Neutrophil (primary cell): ENCODE results near the gene WDR87.
"Not testable (repeated sequence)": the region's sequence is repeated elsewhere in the genome, so short reads cannot be mapped to it uniquely, and the experiment has no call there.

Source experiments
- H3K27ac ChIP-seq: fragments of 200-600 bp; sonication (generic); 2 replicates; pipeline ENCODE4 v1.5.1; 2016; ENCODE audit warnings: mild to moderate bottlenecking, moderate library complexity
- H3K27me3 ChIP-seq: fragments of 200-600 bp; sonication (generic); 2 replicates; pipeline ENCODE4 v1.6.0; 2016; ENCODE audit warnings: mild to moderate bottlenecking
- H3K36me3 ChIP-seq: fragments of 200-600 bp; sonication (generic); 2 replicates; pipeline ENCODE4 v1.5.1; 2017
- H3K4me1 ChIP-seq, 2 experiments: fragments of 200-600 bp in 1 of 2; sonication (generic) in 1 of 2; 1 replicate in 1 of 2; 2 replicates in 1 of 2; pipeline versions ENCODE4 v1.5.1 to v1.6.1; 2013 to 2016; ENCODE audit warnings: low read depth in 1 of 2, low read length in 1 of 2, mild to moderate bottlenecking in 1 of 2, moderate library complexity in 1 of 2; ENCODE audit not compliant: control insufficient read depth in 1 of 2, insufficient read depth in 1 of 2
- H3K4me3 ChIP-seq, 2 experiments: fragments of 200-600 bp in 1 of 2; sonication (generic) in 1 of 2; 1 replicate in 1 of 2; 2 replicates in 1 of 2; pipeline ENCODE4 v1.5.1; 2013 to 2016; ENCODE audit warnings: low read depth in 1 of 2, low read length in 1 of 2, mild to moderate bottlenecking in 1 of 2, moderate library complexity in 1 of 2
- H3K9me3 ChIP-seq: fragments of 200-600 bp; sonication (generic); 2 replicates; pipeline ENCODE4 v1.5.1; 2016
- CTCF ChIP-seq: fragments of 200-600 bp; sonication (generic); IDR thresholded peaks from 2 replicates; pipeline ENCODE4 v1.5.1; 2016; ENCODE audit warnings: antibody characterized with exemption

Gene WDR87

DNA sequence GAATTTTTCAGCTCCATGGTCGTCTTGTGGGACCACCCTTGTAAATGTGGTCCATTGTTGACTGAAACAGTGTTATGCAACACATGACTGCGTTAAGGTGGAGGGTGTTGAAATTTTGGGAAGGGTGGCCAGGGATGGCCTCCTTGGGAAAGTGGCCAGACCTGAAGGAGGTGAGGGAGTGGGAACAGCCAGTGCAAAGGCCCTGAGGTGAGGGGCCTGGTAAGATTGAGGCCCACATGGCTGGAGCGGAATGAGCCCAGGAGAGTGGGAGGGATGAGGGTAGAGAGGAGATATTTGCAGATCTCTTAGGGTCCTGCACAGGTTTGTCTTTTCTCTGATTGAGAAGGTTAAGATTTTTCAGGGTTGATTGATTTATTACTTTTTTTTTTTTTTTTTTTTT, 18.8 kb upstream of the WDR87 start:
- Histone ChIP-seq H3K4me1 (peaks cover 40 to 43% of the 10 kb centered on the region in 2 experiments), H3K27me3 (no peaks in the 10 kb centered on the region), H3K36me3 (peaks cover 4% of the 10 kb centered on the region), H3K27ac (no peak overlapping the region), H3K9me3 (no peaks in the 10 kb centered on the region), H3K4me3 (no peak overlapping the region)
- TF ChIP-seq CTCF, result no peak

GRCh38 chr19:37924573-37924972, 18.2 kb upstream of the WDR87 start:
- H3K27ac ChIP-seq, H3K4me3 ChIP-seq, H3K9me3 ChIP-seq, H3K27me3 ChIP-seq, H3K36me3 ChIP-seq: not testable (repeated sequence)
- peaks cover 38 to 42% of the 10 kb centered on the region in 2 experiments for H3K4me1 ChIP-seq

DNA sequence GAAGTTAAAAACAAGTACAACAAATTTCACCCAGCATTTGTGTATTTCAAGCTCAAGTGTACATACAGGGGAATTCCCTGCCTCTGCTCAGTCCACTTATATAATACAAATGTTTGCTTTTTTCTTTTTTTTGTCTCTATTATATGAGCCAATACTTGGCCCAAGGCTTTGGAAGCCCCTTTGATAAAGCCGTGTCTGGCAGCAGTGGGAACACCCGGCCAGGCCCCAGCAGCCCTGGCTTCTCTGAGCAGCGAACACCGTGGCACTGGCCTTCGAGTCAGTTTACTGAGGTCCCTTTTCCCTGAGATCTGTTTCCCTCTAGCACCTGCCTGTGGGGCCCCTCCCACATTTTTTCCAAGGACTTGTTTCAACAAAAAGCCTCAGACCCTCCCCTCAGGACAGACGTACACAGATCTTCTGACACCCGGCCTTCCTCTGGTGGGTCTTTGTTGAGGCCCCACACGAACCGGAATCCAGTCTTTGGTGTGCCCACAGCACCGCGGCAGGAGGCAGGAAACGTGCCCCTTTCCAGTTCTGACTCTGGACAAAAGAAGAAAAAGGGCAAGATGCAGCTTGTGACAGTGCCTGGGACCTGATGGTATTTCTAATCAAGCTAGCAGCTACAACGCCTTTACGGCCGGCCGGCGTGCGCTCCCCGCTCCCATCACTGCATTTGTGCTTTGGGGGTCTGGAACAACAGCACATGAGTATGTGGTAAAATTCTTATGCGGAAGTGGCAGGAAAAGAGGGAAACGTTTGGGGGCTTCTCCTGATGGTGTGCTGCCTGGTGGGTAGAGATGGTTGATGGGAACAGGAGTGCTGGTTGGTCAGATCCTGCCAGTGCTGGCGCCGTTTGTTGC, 14.4 kb upstream of the WDR87 start:
- H3K4me1 ChIP-seq, result peaks cover under 1 to 4% of the 10 kb centered on the region in 2 experiments
- H3K27ac ChIP-seq, result no peak overlapping the region
- no peaks in the 10 kb centered on the region for H3K27me3 ChIP-seq
- TF ChIP-seq CTCF, result no peak
- peaks cover 4% of the 10 kb centered on the region for H3K36me3 ChIP-seq
- H3K9me3 ChIP-seq, result no peaks in the 10 kb centered on the region
- H3K4me3 ChIP-seq, result no peak overlapping the region

GRCh38 chr19:37914908-37915307, 8.5 kb upstream of the WDR87 start:
- Histone ChIP-seq H3K36me3 (no peaks in the 10 kb centered on the region), H3K4me1 (peaks cover 7 to 10% of the 10 kb centered on the region in 2 experiments), H3K27ac (peak overlapping the region; percentile 60), H3K9me3 (no peaks in the 10 kb centered on the region), H3K27me3 (no peaks in the 10 kb centered on the region), H3K4me3 (no peak overlapping the region)
- no peak for TF ChIP-seq CTCF

- no peaks in the 10 kb centered on the region for H3K27me3 ChIP-seq
- H3K4me3 ChIP-seq, result no peak overlapping the region
- no peak overlapping the region for H3K27ac ChIP-seq
- no peak for TF ChIP-seq CTCF
- peaks cover 10 to 14% of the 10 kb centered on the region in 2 experiments for H3K4me1 ChIP-seq
- H3K36me3 ChIP-seq, result no peaks in the 10 kb centered on the region
- H3K9me3 ChIP-seq, result no peaks in the 10 kb centered on the region
Measured at GRCh38 chr19:37909661-37910199, 3.3 kb upstream of the WDR87 start.

DNA sequence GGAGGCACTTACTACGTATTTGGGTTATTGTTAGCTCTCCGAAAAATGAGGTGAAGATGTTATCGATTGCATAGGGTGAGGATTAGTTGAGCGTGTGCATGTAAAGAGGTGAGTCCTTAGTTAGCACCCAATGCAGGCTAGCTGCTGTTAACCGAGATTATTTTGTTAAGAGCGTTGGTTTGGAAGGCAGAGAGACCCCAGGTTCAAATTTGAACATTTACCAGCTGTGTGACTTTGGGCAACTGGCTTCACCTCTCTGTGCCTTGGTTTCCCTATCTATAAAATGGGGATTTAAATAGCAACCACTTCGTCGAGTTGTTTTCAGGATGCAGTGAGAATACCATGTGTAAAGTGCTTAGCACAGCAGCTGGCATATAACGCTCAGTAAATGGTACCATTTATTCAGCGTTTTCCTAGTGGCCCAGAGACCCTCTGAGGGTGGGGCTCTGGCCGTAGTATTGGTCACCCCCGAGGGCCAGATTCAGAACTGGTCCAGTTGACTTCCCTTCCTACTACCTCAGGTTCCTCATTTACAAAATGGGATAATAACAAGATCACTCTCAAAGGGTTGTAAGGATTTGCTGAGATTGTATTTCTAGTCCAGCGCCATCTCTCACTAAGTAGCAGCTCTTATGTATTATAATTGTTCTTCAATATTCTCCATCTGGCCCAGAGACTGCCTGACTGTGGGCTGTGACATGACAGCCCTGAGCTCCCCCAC, 1.5 kb upstream of the WDR87 start:
- H3K27me3 ChIP-seq, result no peaks in the 10 kb centered on the region
- H3K4me3 ChIP-seq, result peak overlapping the region; percentile 87 to 94
- H3K4me1 ChIP-seq, result peaks cover 9 to 12% of the 10 kb centered on the region in 2 experiments
- H3K36me3 ChIP-seq, result no peaks in the 10 kb centered on the region
- H3K9me3 ChIP-seq, result no peaks in the 10 kb centered on the region
- no peak for TF ChIP-seq CTCF
- H3K27ac ChIP-seq, result no peak overlapping the region
